ENCODE results near the gene FMNL2. TPM values are rescaled to one million over a fixed set of nuclear protein-coding genes. Genes with fewer than 3 reads are reported as not detected.

Gene FMNL2
- total RNA-seq, 1 experiment from 2014 or later = 33.6 TPM

GRCh38 chr2:152508446-152508845 lies 173.5 kb downstream of the FMNL2 start:
- H3K27ac ChIP-seq (ENCODE audit: low read length) = peak overlapping the region; percentile 98
- POLR2A ChIA-PET = no interaction called here
- H3K4me3 ChIP-seq (ENCODE audit: low read depth in 2 of 2, low read length in 2 of 2) = no peak overlapping the region
- CTCF ChIA-PET = no interaction called here
- TF ChIP-seq TCF7L2 (IDR thresholded peaks at IDR 0.05; ENCODE audit: low read depth, low read length) (no peak), POLR2AphosphoS5 (IDR thresholded peaks at IDR 0.05; ENCODE audit: low read depth, low read length) (no peak), SIN3A (IDR thresholded peaks at IDR 0.05; ENCODE audit: borderline replicate concordance, insufficient read depth, low read depth, low read length) (no peak), CTCF (IDR thresholded peaks at IDR 0.05) (no peak), REST (IDR thresholded peaks at IDR 0.05; ENCODE audit: insufficient read depth in 1 of 2, low read depth in 2 of 2, low read length in 1 of 2) (no peak)
- DNase-seq (ENCODE audit: low read depth, low spot score) (no peak), ATAC-seq (no peak)
- H3K9me3 ChIP-seq (ENCODE audit: control insufficient read depth, insufficient read depth, low read depth, low read length) = no peaks in the 10 kb centered on the region
- no peaks in the 10 kb centered on the region for H3K36me3 ChIP-seq (ENCODE audit: control insufficient read depth, insufficient read depth, low read length)
- in situ Hi-C loops (cut with HindIII; ENCODE audit: low pct_unique_long_range_greater_than_20kb, low sequenced_read_pairs) = no loop called here
- no TSS peak for BruUV-seq (replicated peaks)
- H3K4me1 ChIP-seq (ENCODE audit: control insufficient read depth, insufficient read depth, low read length) = peaks cover 64% of the 10 kb centered on the region
- intact Hi-C loops (cut with micrococcal nuclease; ENCODE audit: unreplicated experiment) = no loop called here
- H3K27me3 ChIP-seq (ENCODE audit: control insufficient read depth, insufficient read depth, low read length) = no peaks in the 10 kb centered on the region

GRCh38 chr2:152509772-152510491 lies 175.0 kb downstream of the FMNL2 start:
- DNase-seq (ENCODE audit: low read depth, low spot score) = no peak
- intact Hi-C loops (cut with micrococcal nuclease; ENCODE audit: unreplicated experiment) (no loop called here), in situ Hi-C loops (cut with HindIII; ENCODE audit: low pct_unique_long_range_greater_than_20kb, low sequenced_read_pairs) (no loop called here)
- no peak for ATAC-seq
- POLR2A ChIA-PET = no interaction called here
- CTCF ChIA-PET = no interaction called here
- Histone ChIP-seq H3K27me3 (ENCODE audit: control insufficient read depth, insufficient read depth, low read length) (no peaks in the 10 kb centered on the region), H3K36me3 (ENCODE audit: control insufficient read depth, insufficient read depth, low read length) (no peaks in the 10 kb centered on the region), H3K9me3 (ENCODE audit: control insufficient read depth, insufficient read depth, low read depth, low read length) (no peaks in the 10 kb centered on the region), H3K4me1 (ENCODE audit: control insufficient read depth, insufficient read depth, low read length) (peaks cover 58% of the 10 kb centered on the region), H3K4me3 (ENCODE audit: low read depth in 2 of 2, low read length in 2 of 2) (no peak overlapping the region), H3K27ac (ENCODE audit: low read length) (peak overlapping the region; percentile 61; the same call in 1 of the 2 replicates)
- no peak for TF ChIP-seq CTCF (IDR thresholded peaks at IDR 0.05)
- TF ChIP-seq REST (IDR thresholded peaks at IDR 0.05; ENCODE audit: insufficient read depth in 1 of 2, low read depth in 2 of 2, low read length in 1 of 2) = no peak
- no peak for TF ChIP-seq TCF7L2 (IDR thresholded peaks at IDR 0.05; ENCODE audit: low read depth, low read length)
- no peak for TF ChIP-seq POLR2AphosphoS5 (IDR thresholded peaks at IDR 0.05; ENCODE audit: low read depth, low read length)
- TF ChIP-seq SIN3A (IDR thresholded peaks at IDR 0.05; ENCODE audit: borderline replicate concordance, insufficient read depth, low read depth, low read length) = no peak
- BruUV-seq (replicated peaks) = no TSS peak

All from Panc1 (cell line).